SU-DHL-6 (cell line): Measurements from ENCODE around the gene FMN1.

Experiments
- H2AFZ ChIP-seq: fragments of 200-600 bp; sonication (generic); 2 replicates; pipeline ENCODE4 v1.6.1; 2014; ENCODE audit warnings: low read depth, mild to moderate bottlenecking, moderate library complexity, mixed read lengths, antibody characterized with exemption, low read length; ENCODE audit not compliant: severe bottlenecking
- H3F3A ChIP-seq: fragments of 200-600 bp; shearing (Covaris generic); 2 replicates; pipeline ENCODE4 v1.6.0; 2016; ENCODE audit warnings: antibody characterized with exemption, mild to moderate bottlenecking; ENCODE audit not compliant: insufficient read depth
- H3K27ac ChIP-seq: fragments of 200-600 bp; sonication (generic); 2 replicates; pipeline ENCODE4 v1.5.1; 2016; ENCODE audit warnings: low read depth, mild to moderate bottlenecking, low read length, moderate library complexity, mixed read lengths
- H3K27me3 ChIP-seq: fragments of 200-600 bp; sonication (generic), shearing (Covaris generic); 2 replicates; pipeline ENCODE4 v1.6.0; 2014; ENCODE audit warnings: mild to moderate bottlenecking, low read length
- H3K36me3 ChIP-seq: fragments of 200-600 bp; sonication (generic); 2 replicates; pipeline ENCODE4 v1.6.1; 2014; ENCODE audit warnings: mild to moderate bottlenecking, low read length, mixed read lengths
- H3K4me2 ChIP-seq: fragments of 300-600, 200-600 bp; shearing (Covaris generic), sonication (generic); 2 replicates; pipeline ENCODE4 v1.6.0; 2014; ENCODE audit warnings: low read length, low read depth, mild to moderate bottlenecking; ENCODE audit not compliant: poor library complexity, severe bottlenecking
- H3K4me3 ChIP-seq: fragments of 200-600 bp; sonication (generic); 2 replicates; pipeline ENCODE4 v1.5.1; 2014; ENCODE audit warnings: antibody characterized with exemption, low read length, mild to moderate bottlenecking, mixed read lengths; ENCODE audit not compliant: insufficient read depth, poor library complexity, severe bottlenecking
- H3K79me2 ChIP-seq: fragments of 200-600 bp; sonication (generic); 2 replicates; pipeline ENCODE4 v1.6.1; 2014; ENCODE audit warnings: mild to moderate bottlenecking, low read length, moderate library complexity; ENCODE audit not compliant: insufficient read depth
- H3K9ac ChIP-seq: fragments of 200-600 bp; sonication (generic); 2 replicates; pipeline ENCODE4 v1.7.0; 2014; ENCODE audit warnings: mild to moderate bottlenecking, low read length
- H3K9me2 ChIP-seq: fragments of 200-600 bp; sonication (generic); replicated peaks from 2 replicates; pipeline ENCODE4 v1.6.1; 2014; ENCODE audit warnings: low read length; ENCODE audit not compliant: insufficient read depth
- H3K9me3 ChIP-seq: fragments of 200-600 bp; sonication (generic); 2 replicates; pipeline ENCODE4 v1.6.1; 2014; ENCODE audit warnings: low read length, mixed read lengths; ENCODE audit not compliant: insufficient read depth
- H4K20me1 ChIP-seq: fragments of 200-600 bp; sonication (generic); 2 replicates; pipeline ENCODE4 v1.6.1; 2014; ENCODE audit warnings: low read depth, mild to moderate bottlenecking, antibody characterized with exemption, low read length, moderate library complexity, mixed read lengths
- EZH2phosphoT487 ChIP-seq: fragments of 200-600 bp; sonication (generic), shearing (Covaris generic); conservative IDR thresholded peaks from 2 replicates; pipeline ENCODE4 v1.6.1; 2018; ENCODE audit warnings: mild to moderate bottlenecking, antibody characterized with exemption, low read length, moderate library complexity, mixed read lengths
- TF ChIP-seq, protein P1 (sequence below): fragments of 200-600 bp; sonication (generic); IDR thresholded peaks from one replicate; pipeline ENCODE4 v1.5.1; 2017; ENCODE audit warnings: antibody characterized with exemption, mild to moderate bottlenecking, low read length, moderate library complexity; ENCODE audit not compliant: insufficient read depth, poor library complexity, severe bottlenecking

The FMN1 gene

DNA sequence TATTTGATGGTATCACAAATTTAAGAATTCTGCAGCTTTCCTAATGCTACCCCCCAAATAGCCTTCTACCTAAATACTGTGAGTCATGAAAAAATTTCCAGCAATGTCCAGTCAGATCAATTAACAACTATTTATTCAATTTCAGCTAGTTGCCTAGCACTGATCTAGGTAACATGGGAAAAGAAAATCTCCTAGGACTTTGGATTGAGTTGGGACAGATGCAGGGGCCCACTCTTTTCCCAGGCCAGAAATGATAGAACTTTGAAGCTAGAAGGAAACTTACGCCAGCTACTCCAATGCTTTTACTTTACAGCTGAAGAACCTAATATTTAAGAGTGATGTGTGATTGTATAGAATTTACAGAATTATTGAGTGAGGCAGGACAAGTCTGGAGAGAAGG is 196.3 kb downstream of the FMN1 start:
- H3F3A ChIP-seq, result no peaks in the 10 kb centered on the region

DNA sequence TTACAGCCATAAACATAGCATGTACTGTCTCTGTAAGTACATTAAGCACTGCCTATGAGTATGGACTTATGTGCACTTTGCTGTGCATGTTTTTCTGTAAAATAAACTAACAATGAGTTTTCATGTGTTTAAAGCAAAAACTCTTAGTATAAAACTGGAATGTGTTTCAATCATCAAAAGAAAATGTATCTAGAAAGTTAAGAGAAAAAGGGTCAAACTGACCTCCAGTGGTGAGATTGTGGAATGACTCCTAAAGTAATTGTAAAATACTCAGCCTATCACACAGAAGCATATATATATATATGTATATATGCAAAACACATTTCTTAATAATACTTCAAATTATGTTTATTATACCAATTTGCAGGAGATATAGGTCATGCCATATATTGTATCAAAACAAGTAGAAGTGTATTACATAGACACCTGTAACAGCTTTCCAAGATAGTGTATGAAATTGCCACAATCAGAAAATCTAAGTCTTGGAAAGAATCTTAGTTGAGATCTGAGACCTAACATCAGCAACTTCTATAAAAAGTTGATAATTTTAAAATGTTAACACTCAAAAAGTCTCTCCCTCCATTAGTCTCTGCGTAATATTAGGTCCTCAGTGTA is 199.6 kb downstream of the FMN1 start:
- Histone ChIP-seq H3K4me2 (no peak overlapping the region), H3K9me3 (no peaks in the 10 kb centered on the region), H3K79me2 (no peaks in the 10 kb centered on the region), H3K9me2 (no peaks in the 10 kb centered on the region), H3K9ac (no peak overlapping the region), H3K27me3 (no peaks in the 10 kb centered on the region), H2AFZ (no peak overlapping the region), H3K4me3 (no peak overlapping the region), H3K27ac (no peak overlapping the region), H3K36me3 (no peaks in the 10 kb centered on the region), H3F3A (no peaks in the 10 kb centered on the region), H4K20me1 (no peaks in the 10 kb centered on the region)
- TF ChIP-seq, protein P1, sequence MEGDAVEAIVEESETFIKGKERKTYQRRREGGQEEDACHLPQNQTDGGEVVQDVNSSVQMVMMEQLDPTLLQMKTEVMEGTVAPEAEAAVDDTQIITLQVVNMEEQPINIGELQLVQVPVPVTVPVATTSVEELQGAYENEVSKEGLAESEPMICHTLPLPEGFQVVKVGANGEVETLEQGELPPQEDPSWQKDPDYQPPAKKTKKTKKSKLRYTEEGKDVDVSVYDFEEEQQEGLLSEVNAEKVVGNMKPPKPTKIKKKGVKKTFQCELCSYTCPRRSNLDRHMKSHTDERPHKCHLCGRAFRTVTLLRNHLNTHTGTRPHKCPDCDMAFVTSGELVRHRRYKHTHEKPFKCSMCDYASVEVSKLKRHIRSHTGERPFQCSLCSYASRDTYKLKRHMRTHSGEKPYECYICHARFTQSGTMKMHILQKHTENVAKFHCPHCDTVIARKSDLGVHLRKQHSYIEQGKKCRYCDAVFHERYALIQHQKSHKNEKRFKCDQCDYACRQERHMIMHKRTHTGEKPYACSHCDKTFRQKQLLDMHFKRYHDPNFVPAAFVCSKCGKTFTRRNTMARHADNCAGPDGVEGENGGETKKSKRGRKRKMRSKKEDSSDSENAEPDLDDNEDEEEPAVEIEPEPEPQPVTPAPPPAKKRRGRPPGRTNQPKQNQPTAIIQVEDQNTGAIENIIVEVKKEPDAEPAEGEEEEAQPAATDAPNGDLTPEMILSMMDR, result peak; percentile 37
- no peak for TF ChIP-seq EZH2phosphoT487

More for the DNA sequence above, 196.3 kb downstream of the FMN1 start:
- H3K36me3 ChIP-seq, result no peaks in the 10 kb centered on the region
- no peak overlapping the region for H2AFZ ChIP-seq
- H3K27ac ChIP-seq, result no peak overlapping the region
- H3K9me2 ChIP-seq, result no peaks in the 10 kb centered on the region
- no peaks in the 10 kb centered on the region for H3K79me2 ChIP-seq
- TF ChIP-seq EZH2phosphoT487, result no peak
- TF ChIP-seq, protein P1, result no peak
- no peaks in the 10 kb centered on the region for H3K27me3 ChIP-seq
- no peak overlapping the region for H3K9ac ChIP-seq
- no peak overlapping the region for H3K4me2 ChIP-seq
- no peak overlapping the region for H3K4me3 ChIP-seq
- H3K9me3 ChIP-seq, result no peaks in the 10 kb centered on the region
- no peaks in the 10 kb centered on the region for H4K20me1 ChIP-seq

DNA sequence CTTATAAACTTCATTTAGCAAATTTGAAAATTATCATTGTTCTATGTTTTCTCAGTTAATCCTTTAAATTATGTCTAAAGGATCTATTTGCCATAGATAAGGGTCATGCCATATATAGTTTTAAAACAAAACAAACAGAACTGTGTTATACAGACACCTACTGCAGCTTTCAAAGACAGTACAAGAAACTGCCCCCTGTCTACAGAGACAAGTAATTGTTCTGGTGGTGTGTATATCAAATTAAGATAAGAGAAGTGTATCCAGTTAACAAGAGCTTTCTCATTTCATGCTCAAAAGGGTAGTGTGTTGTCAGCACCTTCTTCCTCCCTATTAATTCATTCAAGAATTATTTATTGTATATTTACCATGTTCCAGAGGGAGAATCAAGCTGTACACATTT is 201.2 kb downstream of the FMN1 start:
- Histone ChIP-seq H3K27me3 (no peaks in the 10 kb centered on the region), H4K20me1 (no peaks in the 10 kb centered on the region), H3K27ac (no peak overlapping the region)

More for the DNA sequence above, 201.2 kb downstream of the FMN1 start:
- no peaks in the 10 kb centered on the region for H3F3A ChIP-seq
- no peaks in the 10 kb centered on the region for H3K79me2 ChIP-seq
- no peak overlapping the region for H3K9ac ChIP-seq
- TF ChIP-seq, protein P1, result no peak
- TF ChIP-seq EZH2phosphoT487, result no peak
- H3K9me3 ChIP-seq, result no peaks in the 10 kb centered on the region
- no peak overlapping the region for H3K4me2 ChIP-seq
- H3K9me2 ChIP-seq, result no peaks in the 10 kb centered on the region
- H3K4me3 ChIP-seq, result no peak overlapping the region
- no peak overlapping the region for H2AFZ ChIP-seq
- H3K36me3 ChIP-seq, result no peaks in the 10 kb centered on the region
